Spinal cord (tissue), 10 donors: ENCODE results near the gene GRID1. TPM values are rescaled to one million over a fixed set of nuclear protein-coding genes. Genes with fewer than 3 reads are reported as not detected.

Experiments
- DNase-seq, 6 donors: peaks; one replicate each; pipeline versions ENCODE4 v3.0.0 to v3.0.0-alpha.2; 2013 to 2015; ENCODE audit warnings: low spot score in 6 of 6, low read depth in 4 of 6
- H3K27ac ChIP-seq: one replicate; pipeline ENCODE4 v1.5.1; 2013; ENCODE audit warnings: low read depth, low read length, control low read depth
- H3K27me3 ChIP-seq: one replicate; pipeline ENCODE4 v1.6.1; 2013; ENCODE audit warnings: low read length; ENCODE audit not compliant: control insufficient read depth, insufficient read depth
- H3K36me3 ChIP-seq: one replicate; pipeline ENCODE4 v1.6.1; 2013; ENCODE audit warnings: low read length; ENCODE audit not compliant: control insufficient read depth, insufficient read depth
- H3K4me1 ChIP-seq: one replicate; pipeline ENCODE4 v1.6.1; 2013; ENCODE audit warnings: low read length; ENCODE audit not compliant: control insufficient read depth, insufficient read depth
- H3K4me3 ChIP-seq: one replicate; pipeline ENCODE4 v1.5.1; 2013; ENCODE audit warnings: low read depth, low read length, control low read depth
- H3K9me3 ChIP-seq: one replicate; pipeline ENCODE4 v1.6.1; 2013; ENCODE audit warnings: low read length; ENCODE audit not compliant: control insufficient read depth, insufficient read depth
- WGBS: methylation state at CpG from one replicate; pipeline ENCODE4 v1.1.5; 2013; ENCODE audit warnings: missing lambda C conversion rate; ENCODE audit not compliant: insufficient coverage; 5-methylcytosine and 5-hydroxymethylcytosine counted together
- polyA plus RNA-seq, 2 donors: library from polyadenylated mRNA; unstranded; fragments of 120-200 nt; gene quantifications; one replicate each; pipeline ENCODE4 v1.2.1, GENCODE V29; 2013; ENCODE audit not compliant: insufficient read length in 2 of 2
- total RNA-seq, 2 donors: library from RNA; depleted of rRNA in 1 of 2; stranded (reverse); fragments of 120-200 nt in 1 of 2; fragments of >200 nt in 1 of 2; gene quantifications; one replicate each; pipeline versions ENCODE4 v1.2.3 to v1.2.4, GENCODE V29; 2013 to 2014
- donor health status: healthy.

The GRID1 gene
- total and polyA plus RNA-seq, 4 donors, result 7.6 to 30.1 (median 22.2) TPM

- DNase-seq, result no peak
- Histone ChIP-seq H3K27me3 (no peaks in the 10 kb centered on the region), H3K27ac (no peak overlapping the region), H3K9me3 (peaks cover 5% of the 10 kb centered on the region), H3K4me1 (no peaks in the 10 kb centered on the region), H3K36me3 (no peaks in the 10 kb centered on the region), H3K4me3 (no peak overlapping the region)
- 86% methylated on average over 1 of the region's 1 CpG for WGBS
Observed at GRCh38 chr10:85832988-85833387, 533.6 kb downstream of the GRID1 start.

- no peaks in the 10 kb centered on the region for H3K36me3 ChIP-seq
- H3K4me3 ChIP-seq, result no peak overlapping the region
- H3K4me1 ChIP-seq, result no peaks in the 10 kb centered on the region
- WGBS, result no CpG with 5 or more reads among the region's 3 CpGs
- no peak for DNase-seq
- H3K9me3 ChIP-seq, result peaks cover 3% of the 10 kb centered on the region
- no peak overlapping the region for H3K27ac ChIP-seq
- H3K27me3 ChIP-seq, result no peaks in the 10 kb centered on the region
Observed at GRCh38 chr10:85831422-85831821, 535.2 kb downstream of the GRID1 start.

GRCh38 chr10:85826377-85826776 lies 540.2 kb downstream of the GRID1 start:
- 96% methylated on average over 4 of the region's 4 CpGs for WGBS
- H3K27me3 ChIP-seq, result no peaks in the 10 kb centered on the region
- no peak overlapping the region for H3K4me3 ChIP-seq
- H3K36me3 ChIP-seq, result no peaks in the 10 kb centered on the region
- no peak overlapping the region for H3K27ac ChIP-seq
- peaks cover 2% of the 10 kb centered on the region for H3K9me3 ChIP-seq
- no peak for DNase-seq
- no peaks in the 10 kb centered on the region for H3K4me1 ChIP-seq

GRCh38 chr10:85811405-85811804 lies 555.2 kb downstream of the GRID1 start:
- H3K27ac ChIP-seq, result no peak overlapping the region
- no peaks in the 10 kb centered on the region for H3K27me3 ChIP-seq
- no peaks in the 10 kb centered on the region for H3K4me1 ChIP-seq
- no peak for DNase-seq
- no peak overlapping the region for H3K4me3 ChIP-seq
- no peaks in the 10 kb centered on the region for H3K36me3 ChIP-seq
- H3K9me3 ChIP-seq, result no peaks in the 10 kb centered on the region
- WGBS, result no CpG with 5 or more reads among the region's 2 CpGs

GRCh38 chr10:85810674-85811073 lies 555.9 kb downstream of the GRID1 start:
- Histone ChIP-seq H3K36me3 (no peaks in the 10 kb centered on the region), H3K4me3 (no peak overlapping the region), H3K27me3 (no peaks in the 10 kb centered on the region), H3K9me3 (no peaks in the 10 kb centered on the region), H3K4me1 (no peaks in the 10 kb centered on the region), H3K27ac (no peak overlapping the region)
- no peak for DNase-seq
- 87% methylated on average over 1 of the region's 1 CpG for WGBS

- H3K4me1 ChIP-seq, result peaks cover 20% of the 10 kb centered on the region
- H3K4me3 ChIP-seq, result no peak overlapping the region
- no CpG with 5 or more reads among the region's 3 CpGs for WGBS
- H3K9me3 ChIP-seq, result no peaks in the 10 kb centered on the region
- no peak overlapping the region for H3K27ac ChIP-seq
- no peak for DNase-seq
- H3K36me3 ChIP-seq, result peaks cover under 1% of the 10 kb centered on the region
- H3K27me3 ChIP-seq, result no peaks in the 10 kb centered on the region
Observed at GRCh38 chr10:85795460-85795859, 571.1 kb downstream of the GRID1 start.

GRCh38 chr10:85794553-85794952 lies 572.0 kb downstream of the GRID1 start:
- peaks cover 29% of the 10 kb centered on the region for H3K4me1 ChIP-seq
- no peak for DNase-seq
- no peak overlapping the region for H3K27ac ChIP-seq
- peaks cover 3% of the 10 kb centered on the region for H3K36me3 ChIP-seq
- no peak overlapping the region for H3K4me3 ChIP-seq
- no peaks in the 10 kb centered on the region for H3K27me3 ChIP-seq
- no peaks in the 10 kb centered on the region for H3K9me3 ChIP-seq
- WGBS, result no CpG with 5 or more reads among the region's 2 CpGs

- Histone ChIP-seq H3K4me3 (no peak overlapping the region), H3K27me3 (no peaks in the 10 kb centered on the region), H3K27ac (no peak overlapping the region), H3K9me3 (no peaks in the 10 kb centered on the region), H3K36me3 (peaks cover 3% of the 10 kb centered on the region), H3K4me1 (peaks cover 43% of the 10 kb centered on the region)
- no peak for DNase-seq
- 83% methylated on average over 3 of the region's 3 CpGs for WGBS
Observed at GRCh38 chr10:85792533-85792858, 574.1 kb downstream of the GRID1 start.

- DNase-seq, result peak in 2 of 6 donors; percentile 59 to 71
- Histone ChIP-seq H3K4me1 (peaks cover 48% of the 10 kb centered on the region), H3K36me3 (peaks cover 3% of the 10 kb centered on the region), H3K27ac (no peak overlapping the region), H3K4me3 (no peak overlapping the region), H3K9me3 (no peaks in the 10 kb centered on the region), H3K27me3 (no peaks in the 10 kb centered on the region)
- WGBS, result 91% methylated on average over 4 of the region's 5 CpGs
Observed at GRCh38 chr10:85791818-85792532, 574.6 kb downstream of the GRID1 start.

- no peaks in the 10 kb centered on the region for H3K9me3 ChIP-seq
- 70% methylated on average over 4 of the region's 7 CpGs for WGBS
- H3K4me3 ChIP-seq, result no peak overlapping the region
- peaks cover 55% of the 10 kb centered on the region for H3K4me1 ChIP-seq
- peak in 4 of 6 donors; percentile 6 to 66 (median 17) for DNase-seq
- H3K36me3 ChIP-seq, result peaks cover 3% of the 10 kb centered on the region
- H3K27me3 ChIP-seq, result no peaks in the 10 kb centered on the region
- H3K27ac ChIP-seq, result no peak overlapping the region
Observed at GRCh38 chr10:85789982-85790789, 576.4 kb downstream of the GRID1 start.
